ENCODE measurements around the gene RAD9A. TPM values are rescaled to one million over a fixed set of nuclear protein-coding genes. Genes with fewer than 3 reads are reported as not detected.
A peak's percentile ranks its signal among the peaks of the same experiment; 100 is the strongest.

The RAD9A gene
- total and polyA plus RNA-seq, 2 experiments from 2014 or later, result 13.9 to 17.0 TPM

GRCh38 chr11:67376873-67377808 is 14.6 kb upstream of the RAD9A start:
- Mint-ChIP-seq H3K27ac (no peak overlapping the region), H3K9me3 (no peaks in the 10 kb centered on the region; the same call in 2 of the 3 replicates), H3K27me3 (ENCODE audit: insufficient read depth, low read depth, poor library complexity) (peaks cover 28% of the 10 kb centered on the region), H3K4me1 (peaks cover 40% of the 10 kb centered on the region), H3K36me3 (ENCODE audit: low read depth) (no peaks in the 10 kb centered on the region), H3K4me3 (peak overlapping the region; percentile 80; the same call in 2 of the 3 replicates)
- Histone ChIP-seq H3K9me2 (ENCODE audit: insufficient read depth) (no peaks in the 10 kb centered on the region), H3F3A (replicated peaks; ENCODE audit: low read depth) (no peaks in the 10 kb centered on the region; the same call in 1 of the 2 replicates), H2AFZ (no peak overlapping the region), H3K4me1 (ENCODE audit: insufficient read depth) (peaks cover 23% of the 10 kb centered on the region), H3K27me3 (ENCODE audit: insufficient read depth) (peaks cover 61% of the 10 kb centered on the region), H3K27ac (ENCODE audit: low read depth) (no peak overlapping the region), H3K79me2 (replicated peaks; ENCODE audit: insufficient read depth) (no peaks in the 10 kb centered on the region), H3K36me3 (ENCODE audit: insufficient read depth) (no peaks in the 10 kb centered on the region), H4K20me1 (replicated peaks; ENCODE audit: insufficient read depth) (no peaks in the 10 kb centered on the region), H3K4me2 (peak overlapping the region; percentile 88), H3K4me3 (peak overlapping the region; percentile 59; the same call in 1 of the 2 replicates)
- no peak for DNase-seq (ENCODE audit: low spot score)
- TF ChIP-seq EZH2phosphoT487 (IDR thresholded peaks at IDR 0.05; ENCODE audit: unreplicated experiment) (no peak), ZNF331 (CRISPR knock-in tag; IDR thresholded peaks at IDR 0.05; ENCODE audit: low read depth) (no peak), ZNF114 (CRISPR knock-in tag; IDR thresholded peaks at IDR 0.05) (no peak), STAT1 (IDR thresholded peaks at IDR 0.05; ENCODE audit: unreplicated experiment) (no peak), JUNB (IDR thresholded peaks at IDR 0.05; ENCODE audit: unreplicated experiment) (no peak), CREB1 (CRISPR knock-in tag; IDR thresholded peaks at IDR 0.05; ENCODE audit: low read depth) (no peak), EZH2 (IDR thresholded peaks at IDR 0.05; ENCODE audit: low read depth, unreplicated experiment) (no peak), NANOG (IDR thresholded peaks at IDR 0.05; ENCODE audit: borderline replicate concordance) (no peak), ZNF462 (CRISPR knock-in tag; IDR thresholded peaks at IDR 0.05) (no peak)
- no peak for ATAC-seq

Data from GM23338 (cell line).